Measurements from ENCODE around the gene KRT80. TPM values are rescaled to one million over a fixed set of nuclear protein-coding genes. Genes with fewer than 3 reads are reported as not detected.

KRT80 gene
- total RNA-seq, 1 donor from 2014 or later, result not detected

DNA sequence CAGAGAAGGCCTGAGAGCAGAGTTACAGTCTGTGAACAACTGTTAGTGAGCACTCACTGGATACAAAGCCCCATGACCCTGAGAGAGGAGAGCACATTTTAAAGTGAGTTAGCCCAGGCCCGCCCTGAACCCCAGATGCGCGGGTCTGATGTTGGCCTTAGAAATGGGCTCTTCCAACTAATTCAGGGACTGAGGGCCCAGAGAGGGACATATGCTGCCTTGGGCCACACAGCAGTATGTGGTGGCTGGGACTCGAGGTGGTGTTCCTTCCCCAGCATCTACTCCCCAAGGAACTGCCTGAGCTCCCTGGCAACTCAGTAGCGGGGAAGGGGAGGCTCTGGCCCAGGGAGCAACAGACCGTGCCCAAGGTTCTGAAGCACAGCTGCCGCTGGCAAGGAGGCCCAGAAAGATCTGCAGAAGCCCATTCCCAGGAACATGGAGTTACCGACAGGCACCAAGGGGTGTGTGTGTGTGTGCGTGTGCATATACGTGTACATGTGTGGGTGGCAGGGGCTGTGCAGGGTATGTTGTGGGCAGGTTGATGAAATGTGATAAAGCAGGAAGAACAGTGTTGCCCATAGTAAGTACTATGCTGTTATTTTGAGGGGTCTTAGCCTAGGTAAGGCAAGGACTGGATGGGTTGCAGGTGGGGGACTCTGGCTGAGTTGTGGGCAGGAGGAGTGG is 40.5 kb downstream of the KRT80 start:
- Mint-ChIP-seq H3K36me3 (ENCODE audit: unreplicated experiment) (no peaks in the 10 kb centered on the region), H3K4me3 (ENCODE audit: unreplicated experiment) (peak overlapping the region; percentile 55), H3K9me3 (ENCODE audit: unreplicated experiment) (peaks cover 1% of the 10 kb centered on the region), H3K27me3 (ENCODE audit: unreplicated experiment) (peaks cover 6% of the 10 kb centered on the region), H3K4me1 (ENCODE audit: low read depth, unreplicated experiment) (no peaks in the 10 kb centered on the region), H3K27ac (ENCODE audit: unreplicated experiment) (no peak overlapping the region)
- DNase-seq, result no peak
- TF ChIP-seq, protein P1, sequence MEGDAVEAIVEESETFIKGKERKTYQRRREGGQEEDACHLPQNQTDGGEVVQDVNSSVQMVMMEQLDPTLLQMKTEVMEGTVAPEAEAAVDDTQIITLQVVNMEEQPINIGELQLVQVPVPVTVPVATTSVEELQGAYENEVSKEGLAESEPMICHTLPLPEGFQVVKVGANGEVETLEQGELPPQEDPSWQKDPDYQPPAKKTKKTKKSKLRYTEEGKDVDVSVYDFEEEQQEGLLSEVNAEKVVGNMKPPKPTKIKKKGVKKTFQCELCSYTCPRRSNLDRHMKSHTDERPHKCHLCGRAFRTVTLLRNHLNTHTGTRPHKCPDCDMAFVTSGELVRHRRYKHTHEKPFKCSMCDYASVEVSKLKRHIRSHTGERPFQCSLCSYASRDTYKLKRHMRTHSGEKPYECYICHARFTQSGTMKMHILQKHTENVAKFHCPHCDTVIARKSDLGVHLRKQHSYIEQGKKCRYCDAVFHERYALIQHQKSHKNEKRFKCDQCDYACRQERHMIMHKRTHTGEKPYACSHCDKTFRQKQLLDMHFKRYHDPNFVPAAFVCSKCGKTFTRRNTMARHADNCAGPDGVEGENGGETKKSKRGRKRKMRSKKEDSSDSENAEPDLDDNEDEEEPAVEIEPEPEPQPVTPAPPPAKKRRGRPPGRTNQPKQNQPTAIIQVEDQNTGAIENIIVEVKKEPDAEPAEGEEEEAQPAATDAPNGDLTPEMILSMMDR (IDR thresholded peaks at IDR 0.05; ENCODE audit: partially characterized antibody, unreplicated experiment), result no peak

DNA sequence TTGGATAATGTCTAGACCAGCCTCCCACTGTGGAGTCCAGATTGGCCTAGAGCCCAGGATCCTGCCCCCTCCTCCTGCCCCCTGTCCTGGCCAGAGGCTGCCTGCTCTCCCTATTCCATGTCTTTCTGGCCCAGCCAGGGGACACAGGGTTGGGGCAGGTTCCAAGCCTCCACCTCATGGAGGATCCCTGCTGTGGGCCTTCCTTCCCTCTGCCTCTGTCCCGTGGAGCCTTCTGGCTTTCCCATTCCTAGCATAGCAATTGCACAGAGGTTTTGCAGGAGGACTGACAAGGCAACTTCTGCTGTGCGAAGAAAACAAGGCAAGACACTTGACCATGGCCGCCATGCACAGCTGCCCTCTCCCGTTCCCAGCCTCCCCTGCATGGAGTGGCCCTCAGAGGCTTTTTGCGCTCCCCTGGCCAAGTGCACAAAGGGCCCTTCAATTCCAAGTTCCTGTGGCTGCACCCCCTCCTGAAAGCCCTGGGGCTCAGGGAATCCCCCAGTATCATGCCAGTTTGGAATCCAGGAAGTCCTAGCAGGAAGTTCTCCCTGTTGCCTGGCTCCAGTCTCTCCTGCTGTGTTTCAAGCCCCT is 42.1 kb downstream of the KRT80 start:
- DNase-seq, result no peak
- Mint-ChIP-seq H3K27me3 (ENCODE audit: unreplicated experiment) (peaks cover 9% of the 10 kb centered on the region), H3K27ac (ENCODE audit: unreplicated experiment) (no peak overlapping the region), H3K4me3 (ENCODE audit: unreplicated experiment) (no peak overlapping the region), H3K9me3 (ENCODE audit: unreplicated experiment) (peaks cover 1% of the 10 kb centered on the region), H3K4me1 (ENCODE audit: low read depth, unreplicated experiment) (no peaks in the 10 kb centered on the region), H3K36me3 (ENCODE audit: unreplicated experiment) (no peaks in the 10 kb centered on the region)
- TF ChIP-seq, protein P1 (IDR thresholded peaks at IDR 0.05; ENCODE audit: partially characterized antibody, unreplicated experiment), result no peak

DNA sequence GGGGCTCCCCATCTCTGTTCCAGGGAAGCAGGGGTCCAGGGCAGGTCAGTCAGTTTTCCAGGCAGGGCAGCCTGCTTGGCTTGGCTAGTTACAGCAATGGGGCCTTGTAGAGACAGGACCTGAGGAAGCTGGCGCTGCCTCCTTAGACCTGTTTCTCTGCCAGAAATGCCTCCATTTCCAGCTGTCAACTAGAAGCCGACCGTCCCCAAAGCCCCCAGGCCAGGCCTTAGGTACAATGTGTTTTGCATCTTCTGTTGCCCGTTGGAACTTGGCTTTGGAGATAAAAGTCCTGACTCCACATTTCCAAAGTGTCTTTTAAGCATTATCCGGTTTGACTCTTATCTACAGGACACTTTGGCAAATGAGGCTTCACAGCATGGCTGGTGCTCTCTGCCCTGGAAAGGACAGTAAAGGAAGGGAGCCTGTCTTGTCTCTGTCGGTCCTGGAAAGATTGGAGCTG is 42.6 kb downstream of the KRT80 start:
- Mint-ChIP-seq H3K9me3 (ENCODE audit: unreplicated experiment) (peaks cover 1% of the 10 kb centered on the region), H3K27ac (ENCODE audit: unreplicated experiment) (no peak overlapping the region), H3K36me3 (ENCODE audit: unreplicated experiment) (no peaks in the 10 kb centered on the region), H3K27me3 (ENCODE audit: unreplicated experiment) (peaks cover 9% of the 10 kb centered on the region), H3K4me1 (ENCODE audit: low read depth, unreplicated experiment) (no peaks in the 10 kb centered on the region), H3K4me3 (ENCODE audit: unreplicated experiment) (no peak overlapping the region)
- no peak for DNase-seq
- TF ChIP-seq, protein P1 (IDR thresholded peaks at IDR 0.05; ENCODE audit: partially characterized antibody, unreplicated experiment), result no peak

DNA sequence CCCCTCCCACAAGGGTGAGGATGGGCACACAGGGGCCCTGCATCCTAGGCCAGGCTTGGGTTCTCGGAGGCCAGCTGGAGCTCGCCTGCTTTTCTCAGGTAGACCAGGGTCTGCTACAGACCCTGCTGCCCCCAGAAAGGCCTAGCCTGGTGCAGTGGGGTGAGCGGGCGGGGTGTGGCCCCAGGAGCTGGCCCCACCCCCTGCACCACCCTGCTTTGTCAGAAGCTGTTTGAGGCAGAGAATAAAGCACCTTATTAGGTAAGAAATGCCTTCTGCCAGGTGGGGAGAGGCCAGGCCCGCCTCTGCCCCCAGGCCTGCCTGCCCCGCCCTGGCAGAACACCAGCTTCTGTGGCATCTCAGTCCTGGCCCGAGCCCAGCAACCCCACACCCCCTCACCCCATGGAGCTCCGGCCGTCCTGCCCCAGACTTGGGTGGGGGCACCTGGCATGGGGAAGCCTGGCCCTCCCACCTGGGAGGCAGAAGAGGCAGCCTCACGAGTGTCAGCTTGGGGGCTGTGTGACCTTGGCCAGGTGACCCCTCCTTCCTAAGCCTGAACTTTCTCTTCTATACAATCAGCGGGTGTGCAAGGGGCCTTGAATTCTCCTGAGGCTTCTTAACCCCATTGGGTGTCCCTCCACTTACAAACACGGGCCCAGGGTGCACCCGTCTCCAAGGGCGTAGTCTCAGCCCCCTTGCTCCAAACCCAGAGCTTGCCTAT is 43.2 kb downstream of the KRT80 start:
- DNase-seq, result no peak
- H3K27ac Mint-ChIP-seq (ENCODE audit: unreplicated experiment), result no peak overlapping the region
- TF ChIP-seq, protein P1 (IDR thresholded peaks at IDR 0.05; ENCODE audit: partially characterized antibody, unreplicated experiment), result no peak

More for the DNA sequence above, 43.2 kb downstream of the KRT80 start:
- Mint-ChIP-seq H3K4me1 (ENCODE audit: low read depth, unreplicated experiment) (no peaks in the 10 kb centered on the region), H3K9me3 (ENCODE audit: unreplicated experiment) (peaks cover 1% of the 10 kb centered on the region), H3K4me3 (ENCODE audit: unreplicated experiment) (no peak overlapping the region), H3K27me3 (ENCODE audit: unreplicated experiment) (peaks cover 9% of the 10 kb centered on the region), H3K36me3 (ENCODE audit: unreplicated experiment) (no peaks in the 10 kb centered on the region)
